Anterior cingulate cortex (tissue), 58 donors: ENCODE results near the gene FAT2.

Source experiments
- DNase-seq, 58 donors: peaks; one replicate each; lab custom pipeline; 2025; lab: John Stamatoyannopoulos, UW

The FAT2 gene

DNA sequence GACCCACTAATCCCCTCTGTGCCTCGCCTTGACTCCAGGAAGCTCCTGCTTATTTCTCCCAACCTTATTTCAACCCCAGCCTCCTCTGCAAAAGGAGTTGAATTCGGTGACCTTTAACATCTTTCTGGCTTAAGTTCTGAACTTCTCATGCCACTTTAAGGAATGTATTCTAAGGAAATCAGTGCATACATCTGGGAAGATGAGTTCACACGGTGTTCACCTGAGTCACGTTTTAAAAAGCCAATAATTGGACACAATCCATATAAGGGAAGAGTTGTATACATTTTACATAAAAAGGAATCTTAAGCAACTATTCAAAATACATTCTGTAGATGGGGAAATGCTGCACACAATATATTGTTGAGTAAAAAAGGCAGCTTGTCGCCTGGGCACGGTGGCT is 33.2 kb downstream of the FAT2 start:
- DNase-seq, result no peak

DNA sequence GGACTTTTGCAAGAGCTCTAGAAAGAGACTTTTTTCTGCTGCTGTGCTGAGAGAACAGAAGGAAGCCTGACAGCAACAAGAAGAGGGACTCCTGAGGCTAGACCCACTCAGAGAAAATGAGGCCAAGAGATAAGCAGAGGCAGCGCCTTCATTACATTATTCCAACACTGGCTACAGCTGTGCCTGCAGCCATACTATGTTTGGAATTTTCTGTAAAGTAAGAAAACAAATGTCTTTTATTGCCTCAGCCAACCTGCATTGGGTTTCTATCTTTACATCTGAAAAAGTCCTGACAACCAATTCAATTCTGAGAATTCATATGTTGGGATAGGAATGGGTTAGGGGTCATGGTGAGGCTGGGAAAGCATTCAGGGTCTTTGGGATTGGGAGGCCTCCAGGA is 33.7 kb downstream of the FAT2 start:
- DNase-seq, result no peak

DNA sequence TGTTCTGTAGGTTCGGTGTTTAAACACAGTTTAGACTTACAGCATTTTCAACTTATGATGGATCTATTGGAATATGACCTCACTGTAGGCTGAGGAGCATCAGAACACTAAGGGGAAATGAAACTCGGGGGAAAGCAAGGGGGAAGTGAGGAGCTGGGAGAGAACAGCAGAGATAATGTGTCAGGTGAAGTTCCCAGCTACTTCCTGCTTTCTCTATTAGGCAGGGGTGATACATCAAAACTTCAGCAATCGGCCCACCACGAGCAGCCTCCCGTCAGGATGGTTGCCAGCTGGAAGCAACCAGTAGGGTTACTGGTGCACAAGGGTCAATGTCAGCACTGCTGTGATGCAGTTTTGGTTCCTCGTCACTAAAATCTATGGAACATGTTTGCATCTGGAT is 34.3 kb downstream of the FAT2 start:
- DNase-seq, result peak in 5 of 58 donors; percentile 6 to 47 (median 20)

DNA sequence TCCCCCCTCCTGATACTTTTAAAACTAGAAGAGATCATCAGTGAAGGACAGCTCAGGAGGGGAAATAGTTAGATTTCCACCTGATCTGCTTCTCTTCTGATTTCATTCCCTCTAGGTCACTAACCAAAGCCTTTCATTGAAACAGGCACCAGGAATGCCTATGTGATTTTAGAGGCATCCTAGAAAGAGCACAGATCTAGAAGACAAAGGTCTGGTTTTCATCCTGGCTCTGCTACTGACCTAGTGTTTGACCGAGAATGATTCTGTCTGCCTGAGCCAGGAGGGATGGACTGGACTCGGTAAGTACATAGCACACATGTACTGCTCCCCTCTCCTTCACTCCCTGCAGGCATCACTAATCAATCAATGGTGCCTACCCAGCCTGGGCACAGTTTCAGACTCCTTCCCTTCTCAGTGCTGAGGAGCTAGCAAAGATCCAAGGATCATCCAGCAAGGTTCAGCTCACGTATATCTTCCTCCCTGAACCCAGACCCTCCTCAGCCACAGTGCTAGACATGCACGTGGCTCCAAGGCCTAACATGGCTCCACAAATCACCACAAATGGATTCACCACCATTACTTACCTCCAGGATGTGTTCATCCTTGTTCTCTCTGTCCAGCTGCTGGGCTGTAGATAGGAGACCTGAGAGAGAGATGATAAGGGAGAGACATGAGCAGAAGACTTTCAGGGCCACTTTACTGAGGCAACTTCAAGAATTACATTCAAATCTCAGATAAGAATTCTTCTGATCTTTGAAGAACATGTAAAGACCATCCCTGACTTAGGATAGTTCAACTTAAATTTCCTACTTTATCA is 35.2 kb downstream of the FAT2 start:
- DNase-seq, result no peak

DNA sequence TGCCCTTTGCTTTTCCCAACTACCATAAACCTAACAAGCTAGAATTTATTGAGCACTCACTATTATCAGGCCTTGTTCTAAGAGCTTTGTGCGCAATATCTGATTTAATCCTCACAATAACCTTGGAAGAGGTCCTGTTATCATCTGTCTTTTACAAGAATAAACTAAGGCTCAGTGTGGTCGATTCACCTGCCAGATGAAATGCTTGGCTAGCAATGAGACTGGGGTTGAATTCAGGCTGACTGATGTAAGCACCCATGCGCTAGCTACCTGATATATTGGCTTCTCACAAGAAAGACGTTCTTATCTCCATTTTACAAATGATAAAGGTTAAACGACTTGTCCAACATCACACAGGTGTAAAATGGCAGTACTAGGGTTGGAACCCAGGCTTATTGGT is 37.4 kb downstream of the FAT2 start:
- DNase-seq, result no peak

DNA sequence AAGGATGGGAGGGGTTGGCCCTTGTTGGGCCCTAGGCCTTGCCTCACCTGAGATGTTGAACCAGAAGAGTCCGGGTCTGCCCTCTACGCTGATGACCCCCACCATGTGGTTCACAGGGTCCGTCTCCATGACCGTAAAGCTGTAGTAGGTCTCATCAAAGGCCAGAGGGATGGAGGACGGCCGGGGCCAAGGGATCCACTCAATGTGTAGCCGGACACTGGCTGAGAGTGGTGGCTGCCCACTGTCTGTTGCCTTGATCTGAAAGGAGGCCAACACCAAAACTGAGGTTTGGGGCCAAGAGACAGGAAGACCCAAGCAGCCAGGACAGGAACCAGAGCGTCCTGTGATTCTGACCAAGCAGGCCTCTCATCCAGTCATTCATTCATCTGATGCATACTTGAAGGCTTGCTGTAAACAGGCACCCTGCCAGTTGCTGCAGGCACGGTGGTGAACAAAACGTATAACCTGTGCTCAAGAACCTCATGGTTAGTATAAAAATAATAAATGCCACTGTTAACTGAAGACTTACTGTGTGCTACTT is 37.9 kb downstream of the FAT2 start:
- no peak for DNase-seq

DNA sequence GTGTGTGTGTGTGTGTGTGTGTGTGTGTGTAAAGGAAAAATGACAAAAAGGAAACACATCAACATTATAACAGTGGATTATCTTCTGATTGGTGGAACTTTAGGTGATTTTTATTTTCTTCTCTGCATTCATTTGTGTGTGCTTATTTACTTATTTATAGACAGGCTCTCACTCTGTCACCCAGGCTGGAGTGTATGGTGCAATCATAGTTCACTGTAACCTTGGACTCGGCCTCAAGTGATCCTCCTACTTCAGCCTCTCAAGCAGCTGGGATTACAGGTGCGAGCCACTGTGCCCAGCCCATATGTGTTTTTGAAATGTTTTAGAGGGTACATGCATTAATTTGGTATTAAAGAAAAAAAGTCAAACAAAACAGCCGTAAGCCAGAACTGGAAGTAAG is 39.1 kb downstream of the FAT2 start:
- DNase-seq, result no peak

DNA sequence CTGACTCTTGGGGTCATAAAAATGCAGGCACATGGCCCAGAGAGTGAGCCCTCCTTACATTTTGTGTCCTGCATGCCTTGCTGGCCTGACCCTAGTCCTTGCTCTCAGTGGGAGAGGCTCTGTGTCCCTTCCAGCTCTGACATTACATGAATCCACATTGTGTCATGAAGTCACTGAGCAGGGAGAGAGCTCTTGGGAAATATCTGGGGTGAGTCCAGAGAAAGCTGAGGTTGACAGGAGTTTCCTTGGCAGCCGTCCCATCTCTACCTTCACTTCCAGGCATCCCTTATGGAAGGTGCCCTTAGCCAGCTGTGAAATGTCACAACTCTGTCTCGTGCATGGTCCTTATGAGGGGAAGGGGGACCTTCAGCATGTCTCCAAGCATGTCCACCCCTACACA is 41.0 kb downstream of the FAT2 start:
- DNase-seq, result no peak

DNA sequence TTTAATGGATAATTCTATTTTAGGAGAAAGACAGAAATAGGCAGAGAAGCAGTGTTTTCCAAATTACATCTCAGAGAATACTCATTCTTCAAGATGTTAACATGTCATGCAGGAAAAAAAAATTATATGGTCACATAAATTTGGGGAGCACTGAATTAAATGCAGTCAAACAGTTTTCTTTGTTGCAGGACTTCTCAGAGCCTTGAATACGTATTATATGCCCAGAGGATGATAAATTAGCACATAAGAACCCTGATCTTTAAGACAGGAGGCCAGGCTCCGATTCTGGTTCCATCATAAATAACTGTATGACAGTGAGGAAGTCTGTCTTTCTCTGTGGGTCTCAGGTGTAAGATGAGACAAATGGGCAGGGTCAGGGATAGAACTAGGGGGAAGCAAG is 41.4 kb downstream of the FAT2 start:
- DNase-seq, result no peak

DNA sequence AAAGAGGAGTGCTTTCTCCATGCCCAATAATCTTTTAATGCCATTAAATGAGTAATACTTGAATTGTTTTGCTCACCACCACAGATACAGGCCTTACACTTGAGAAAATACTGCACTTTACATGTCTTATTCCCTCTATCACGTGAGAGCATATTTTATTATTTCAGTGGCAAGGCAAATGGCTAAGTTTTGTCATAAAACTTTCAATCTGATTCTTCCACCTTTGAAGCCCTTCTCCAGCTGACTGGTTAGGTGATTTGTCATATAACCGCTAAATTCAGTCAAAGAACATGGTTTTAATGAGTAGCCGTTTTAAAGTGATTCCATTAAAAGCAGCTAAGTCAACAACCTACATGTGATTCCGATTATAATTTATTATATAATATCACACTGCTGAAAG is 43.8 kb downstream of the FAT2 start:
- DNase-seq, result no peak

DNA sequence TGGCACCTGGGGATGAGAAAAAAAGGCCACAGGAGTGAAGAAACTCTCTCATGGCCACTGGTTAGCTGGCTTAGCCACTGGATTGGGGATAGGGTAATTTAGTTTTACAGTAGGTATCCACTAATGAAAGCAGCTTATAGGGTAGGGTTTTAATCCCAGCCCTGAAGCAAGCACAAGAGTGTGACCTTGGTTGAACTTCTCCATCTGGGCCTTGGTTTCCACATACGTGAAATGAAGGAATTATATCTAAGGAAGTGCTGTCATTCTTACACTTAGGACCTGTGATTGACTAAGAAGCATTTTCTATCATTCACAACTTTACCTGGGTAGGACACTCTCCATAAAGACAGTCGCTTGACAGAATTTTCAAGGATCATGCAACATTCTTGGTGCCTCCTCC is 49.6 kb downstream of the FAT2 start:
- DNase-seq, result no peak
